Testis (tissue), 3 donors: ENCODE measurements around the gene SIL1. TPM values are rescaled to one million over a fixed set of nuclear protein-coding genes. Genes with fewer than 3 reads are reported as not detected.

ENCODE experiments used
- DNase-seq: peaks from one replicate; pipeline ENCODE4 v3.0.0-alpha.2; 2019
- H3K27ac ChIP-seq, 2 donors: fragments of 200-600 bp; sonication (generic); one replicate each; pipeline ENCODE4 v1.5.1; 2019
- H3K27me3 ChIP-seq: fragments of 200-600 bp; sonication (generic); one replicate; pipeline ENCODE4 v1.5.1; 2019
- H3K36me3 ChIP-seq: fragments of 200-600 bp; sonication (generic); one replicate; pipeline ENCODE4 v1.5.1; 2017; ENCODE audit warnings: low read depth; ENCODE audit errors: missing control alignments
- H3K4me1 ChIP-seq: fragments of 200-600 bp; sonication (generic); one replicate; pipeline ENCODE4 v1.5.1; 2019
- H3K4me3 ChIP-seq, 2 donors: fragments of 200-600 bp; sonication (generic); one replicate each; pipeline ENCODE4 v1.5.1; 2017 to 2019
- H3K9me3 ChIP-seq: fragments of 200-600 bp; sonication (generic); one replicate; pipeline ENCODE4 v1.5.1; 2017
- CTCF ChIP-seq, 3 experiments: fragments of 450-650 bp in 2 of 3; fragments of 200-600 bp in 1 of 3; sonication (generic) in 1 of 3; IDR thresholded peaks; one replicate each; pipeline ENCODE4 v1.5.1; 2016 to 2019; ENCODE audit warnings: antibody characterized with exemption in 3 of 3, mild to moderate bottlenecking in 2 of 3, moderate library complexity in 1 of 3
- POLR2A ChIP-seq: fragments of 450-650 bp; IDR thresholded peaks from one replicate; pipeline ENCODE4 v1.6.1; 2017; ENCODE audit warnings: antibody characterized with exemption, mild to moderate bottlenecking, moderate library complexity
- WGBS, 2 donors: methylation state at CpG; one replicate each; pipeline ENCODE4 v1.1.5; 2018; 5-methylcytosine and 5-hydroxymethylcytosine counted together
- intact Hi-C: fragments of 100-400 bp; cut with DNase I; formaldehyde crosslinking; loops from one replicate; pipeline ENCODE4 v1.15.1; 2023; ENCODE audit warnings: low total_unique reads
- polyA plus RNA-seq: library from polyadenylated mRNA; stranded (reverse); fragments of 350-450 nt; fragmentation: Illumina TruSeq; extraction: RNeasy Lipid Tissue Mini Kit (QIAGEN cat#74804); gene quantifications from one replicate; pipeline ENCODE4 v1.2.3, GENCODE V29; 2014; ENCODE audit warnings: low read depth, low replicate concordance; ENCODE audit not compliant: insufficient read depth
- total RNA-seq, 2 donors: library from RNA; depleted of rRNA; stranded (reverse); fragments of >200 nt; gene quantifications; one replicate each; pipeline ENCODE4 v1.2.3, GENCODE V29; 2016

SIL1 gene
- total and polyA plus RNA-seq, 3 donors from 2014 or later: 86.5 to 116 (median 98.2) TPM

GRCh38 chr5:138932171-138932810 lies 265.9 kb downstream of the SIL1 start:
- Histone ChIP-seq H3K27ac (no peak overlapping the region), H3K4me3 (no peak overlapping the region), H3K27me3 (no peaks in the 10 kb centered on the region), H3K36me3 (peaks cover 3% of the 10 kb centered on the region), H3K9me3 (no peaks in the 10 kb centered on the region), H3K4me1 (peaks cover 18% of the 10 kb centered on the region)
- no peak for TF ChIP-seq CTCF (IDR thresholded peaks at IDR 0.05)
- TF ChIP-seq POLR2A: no peak
- WGBS, 2 donors: 68 to 80% methylated on average over 11 to 20 of the region's 20 CpGs
- no peak for DNase-seq
- intact Hi-C loops: no loop called here

- no peak overlapping the region for H3K27ac ChIP-seq
- H3K9me3 ChIP-seq: no peaks in the 10 kb centered on the region
- H3K36me3 ChIP-seq: peaks cover 3% of the 10 kb centered on the region
- DNase-seq: no peak
- H3K4me1 ChIP-seq: peaks cover 21% of the 10 kb centered on the region
- TF ChIP-seq CTCF (IDR thresholded peaks at IDR 0.05): no peak
- no peak for TF ChIP-seq POLR2A
- 80 to 85% methylated on average over 10 of the region's 10 CpGs for WGBS, 2 donors
- intact Hi-C loops: no loop called here
- no peaks in the 10 kb centered on the region for H3K27me3 ChIP-seq
- no peak overlapping the region for H3K4me3 ChIP-seq
Observed at GRCh38 chr5:138930371-138931097, 267.6 kb downstream of the SIL1 start.

GRCh38 chr5:138929571-138929955 lies 268.6 kb downstream of the SIL1 start:
- 82 to 91% methylated on average over 4 of the region's 4 CpGs for WGBS, 2 donors
- intact Hi-C loops: loop anchor here (10.0 kb wide), 1 partner anchor 75 kb away; no protein-coding TSS in a partner anchor
- peaks cover 3% of the 10 kb centered on the region for H3K36me3 ChIP-seq
- H3K4me3 ChIP-seq: no peak overlapping the region
- no peak for TF ChIP-seq CTCF (IDR thresholded peaks at IDR 0.05)
- TF ChIP-seq POLR2A: no peak
- no peaks in the 10 kb centered on the region for H3K27me3 ChIP-seq
- no peaks in the 10 kb centered on the region for H3K9me3 ChIP-seq
- DNase-seq: no peak
- no peak overlapping the region for H3K27ac ChIP-seq
- H3K4me1 ChIP-seq: peaks cover 21% of the 10 kb centered on the region

- H3K27me3 ChIP-seq: no peaks in the 10 kb centered on the region
- intact Hi-C loops: loop anchor here (10.0 kb wide), 1 partner anchor 73 kb away; no protein-coding TSS in a partner anchor
Observed at GRCh38 chr5:138927979-138928378, 270.2 kb downstream of the SIL1 start.

More at GRCh38 chr5:138927979-138928378, 270.2 kb downstream of the SIL1 start:
- Histone ChIP-seq H3K4me1 (peaks cover 21% of the 10 kb centered on the region), H3K36me3 (no peaks in the 10 kb centered on the region), H3K27ac (peak overlapping the region; percentile 62 to 72), H3K9me3 (no peaks in the 10 kb centered on the region), H3K4me3 (no peak overlapping the region)
- WGBS, 2 donors: 30 to 62% methylated on average over 7 of the region's 7 CpGs
- DNase-seq: peak; percentile 95
- TF ChIP-seq CTCF (IDR thresholded peaks at IDR 0.05) (no peak), POLR2A (no peak)
